GM18517 (cell line): ENCODE results near the gene SNRPD3.
"Not testable (repeated sequence)": the region's sequence is repeated elsewhere in the genome, so short reads cannot be mapped to it uniquely, and the experiment has no call there.

Source experiments
- ATAC-seq: cut with Tn5 transposase; IDR thresholded peaks from one replicate; pipeline ENCODE4 v1.9.1; 2021; ENCODE audit warnings: mild to moderate bottlenecking, moderate library complexity; ENCODE audit not compliant: unreplicated experiment

SNRPD3 gene

GRCh38 chr22:24606340-24606739 lies 50.5 kb downstream of the SNRPD3 start:
- not testable (repeated sequence) for ATAC-seq

- peak; percentile 66 for ATAC-seq
These were observed 51.7 kb downstream of the SNRPD3 start for GRCh38 chr22:24607429-24607983.

GRCh38 chr22:24608327-24608726 lies 52.5 kb downstream of the SNRPD3 start:
- ATAC-seq: not testable (repeated sequence)

GRCh38 chr22:24609888-24610287 lies 54.1 kb downstream of the SNRPD3 start:
- ATAC-seq: not testable (repeated sequence)

- ATAC-seq: not testable (repeated sequence)
These were observed 59.0 kb downstream of the SNRPD3 start for GRCh38 chr22:24614794-24615193.

GRCh38 chr22:24621244-24621643 lies 65.4 kb downstream of the SNRPD3 start:
- ATAC-seq: not testable (repeated sequence)

- not testable (repeated sequence) for ATAC-seq
These were observed 66.8 kb downstream of the SNRPD3 start for GRCh38 chr22:24622596-24622995.
